Activated CD4-positive, alpha-beta T cell treated with anti-CD3 and anti-CD28 coated beads for 36 hours (primary cell): Measurements from ENCODE around the gene MSANTD2. TPM values are rescaled to one million over a fixed set of nuclear protein-coding genes. Genes with fewer than 3 reads are reported as not detected.

Experiments
- ATAC-seq: fragments of 200-7000 bp; cut with Tn5 transposase; one replicate; pipeline ENCODE4 v1.10.0; 2021; ENCODE audit warnings: mild to moderate bottlenecking, moderate library complexity
- CTCF ChIA-PET: fragments of 350-600 bp; sonication (Branson Sonifier 250); formaldehyde crosslinking; loops from one replicate; lab custom pipeline; 2021; ENCODE audit warnings: antibody characterized with exemption; lab: Charles Lee
- POLR2A ChIA-PET: fragments of 350-600 bp; sonication (Branson Sonifier 250); formaldehyde crosslinking; loops from one replicate; lab custom pipeline; 2021; ENCODE audit warnings: antibody characterized with exemption, inconsistent platforms; lab: Charles Lee
- DNase-seq: peaks from one replicate; pipeline ENCODE4 v3.0.0-alpha.2; 2020
- H3K27ac Mint-ChIP-seq: one replicate; pipeline ENCODE4 v1.8.0; 2021; ENCODE audit warnings: mixed read lengths
- H3K27me3 Mint-ChIP-seq: one replicate; pipeline ENCODE4 v1.8.0; 2021; ENCODE audit warnings: mixed read lengths
- H3K36me3 Mint-ChIP-seq: one replicate; pipeline ENCODE4 v1.8.0; 2021; ENCODE audit warnings: low read depth, mixed read lengths
- H3K4me1 Mint-ChIP-seq: one replicate; pipeline ENCODE4 v1.8.0; 2021; ENCODE audit warnings: mixed read lengths
- H3K4me3 Mint-ChIP-seq: one replicate; pipeline ENCODE4 v1.8.0; 2021; ENCODE audit warnings: mild to moderate bottlenecking, moderate library complexity, mixed read lengths
- H3K9me3 Mint-ChIP-seq: one replicate; pipeline ENCODE4 v1.8.0; 2021; ENCODE audit warnings: low read depth, mixed read lengths
- intact Hi-C, 2 experiments: fragments of 100-400 bp; cut with DNase I in 1 of 2; cut with micrococcal nuclease in 1 of 2; formaldehyde crosslinking; loops; one replicate each; pipeline versions ENCODE4 v1.14.2 to v1.15.1; 2022 to 2024; cut with DNase I, micrococcal nuclease
- total RNA-seq, 2 experiments: library from RNA; stranded (reverse); gene quantifications; one replicate each; pipeline ENCODE4 v1.2.3, GENCODE V29; 2021

The MSANTD2 gene
- 1 to 10 TPM; 6.9 to 8.6 TPM for total RNA-seq

GRCh38 chr11:124800226-124800929 is at the start of gene MSANTD2:
TSS of gene MSANTD2 (minus strand) at chr11:124800406. CDS start at chr11:124800380, 26 bp downstream.
- H3K4me1 Mint-ChIP-seq = peaks cover 36% of the 10 kb centered on the region
- DNase-seq (peak; percentile 88), ATAC-seq (peak; percentile 89)
- no peaks in the 10 kb centered on the region for H3K27me3 Mint-ChIP-seq
- POLR2A ChIA-PET = interaction anchor here (0.6 to 1.6 kb wide), 5 partner anchors 18 to 1496 kb away, joined by 3 to 7 read pairs (median 4); partner anchors contain the start of genes SIAE and SPA17
- H3K36me3 Mint-ChIP-seq = no peaks in the 10 kb centered on the region
- CTCF ChIA-PET = interaction anchor here (0.6 to 6.5 kb wide), 14 partner anchors 13 to 314 kb away, joined by 3 to 56 read pairs (median 6); partner anchors contain the start of gene ESAM
- peak within 1 kb of the TSS; percentile 83 for H3K4me3 Mint-ChIP-seq
- peak within 1 kb of the TSS; percentile 95 for H3K27ac Mint-ChIP-seq
- no peaks in the 10 kb centered on the region for H3K9me3 Mint-ChIP-seq
- intact Hi-C loops = loop anchor here (1.0 to 2.0 kb wide), 9 partner anchors 37 to 686 kb away; partner anchors contain the start of genes SIAE (in 2 of the 2), SPA17 (in 2 of the 2), NRGN (in 1 of the 2) and TBRG1 (in 1 of the 2)

GRCh38 chr11:124846070-124846673 is 46.0 kb upstream of the MSANTD2 start:
- H3K4me3 Mint-ChIP-seq = no peak overlapping the region
- H3K27ac Mint-ChIP-seq = no peak overlapping the region
- intact Hi-C loops = no loop called here
- ATAC-seq (no peak), DNase-seq (no peak)
- H3K4me1 Mint-ChIP-seq = peaks cover 9% of the 10 kb centered on the region
- H3K36me3 Mint-ChIP-seq = no peaks in the 10 kb centered on the region
- POLR2A ChIA-PET = no interaction called here
- H3K27me3 Mint-ChIP-seq = peaks cover 79% of the 10 kb centered on the region
- CTCF ChIA-PET = interaction anchor here (0.6 to 1.6 kb wide), 4 partner anchors 9 to 129 kb away, joined by 3 to 7 read pairs (median 3); partner anchors contain the start of gene ROBO3
- H3K9me3 Mint-ChIP-seq = no peaks in the 10 kb centered on the region

GRCh38 chr11:124844664-124845079 is 44.5 kb upstream of the MSANTD2 start:
- Mint-ChIP-seq H3K27me3 (peaks cover 80% of the 10 kb centered on the region), H3K4me1 (peaks cover 13% of the 10 kb centered on the region), H3K4me3 (no peak overlapping the region), H3K36me3 (no peaks in the 10 kb centered on the region), H3K27ac (no peak overlapping the region), H3K9me3 (no peaks in the 10 kb centered on the region)
- intact Hi-C loops = loop anchor here in 1 of 2 experiments (1.0 kb wide), 1 partner anchor 22 kb away; no protein-coding TSS in a partner anchor
- DNase-seq (no peak), ATAC-seq (no peak)
- ChIA-PET POLR2A (no interaction called here), CTCF (interaction anchor here (0.7 to 3.3 kb wide), 4 partner anchors 22 to 176 kb away, joined by 4 to 13 read pairs (median 4); no protein-coding TSS in a partner anchor)

GRCh38 chr11:124843616-124843910 is 43.4 kb upstream of the MSANTD2 start:
- no peak for ATAC-seq
- H3K36me3 Mint-ChIP-seq = no peaks in the 10 kb centered on the region
- ChIA-PET POLR2A (no interaction called here), CTCF (interaction anchor here (0.8 to 3.3 kb wide), 3 partner anchors 23 to 42 kb away, joined by 3 to 13 read pairs (median 4); no protein-coding TSS in a partner anchor)
- H3K4me1 Mint-ChIP-seq = peaks cover 13% of the 10 kb centered on the region
- H3K9me3 Mint-ChIP-seq = no peaks in the 10 kb centered on the region
- H3K4me3 Mint-ChIP-seq = no peak overlapping the region
- intact Hi-C loops = no loop called here
- H3K27ac Mint-ChIP-seq = no peak overlapping the region
- peaks cover 79% of the 10 kb centered on the region for H3K27me3 Mint-ChIP-seq
- DNase-seq = no peak

- ChIA-PET CTCF (interaction anchor here (3.3 kb wide), 1 partner anchor 24 kb away, joined by 13 read pairs; no protein-coding TSS in a partner anchor), POLR2A (no interaction called here)
- peaks cover 79% of the 10 kb centered on the region for H3K27me3 Mint-ChIP-seq
Measured at GRCh38 chr11:124842305-124842704, 42.1 kb upstream of the MSANTD2 start.

GRCh38 chr11:124841840-124842239 is 41.6 kb upstream of the MSANTD2 start:
- Mint-ChIP-seq H3K27me3 (peaks cover 75% of the 10 kb centered on the region), H3K4me3 (no peak overlapping the region), H3K36me3 (no peaks in the 10 kb centered on the region), H3K9me3 (no peaks in the 10 kb centered on the region), H3K27ac (no peak overlapping the region), H3K4me1 (peaks cover 18% of the 10 kb centered on the region)
- CTCF ChIA-PET = interaction anchor here (0.5 to 0.7 kb wide), 2 partner anchors 13 to 512 kb away, joined by 3 read pairs; no protein-coding TSS in a partner anchor
- ATAC-seq (no peak), DNase-seq (no peak)
- POLR2A ChIA-PET = no interaction called here
- intact Hi-C loops = no loop called here

More at GRCh38 chr11:124842305-124842704, 42.1 kb upstream of the MSANTD2 start:
- DNase-seq (no peak), ATAC-seq (no peak)
- H3K9me3 Mint-ChIP-seq = no peaks in the 10 kb centered on the region
- H3K4me3 Mint-ChIP-seq = no peak overlapping the region
- intact Hi-C loops = no loop called here
- no peaks in the 10 kb centered on the region for H3K36me3 Mint-ChIP-seq
- H3K4me1 Mint-ChIP-seq = peaks cover 15% of the 10 kb centered on the region
- H3K27ac Mint-ChIP-seq = no peak overlapping the region

- Mint-ChIP-seq H3K27ac (no peak overlapping the region), H3K4me1 (peaks cover 21% of the 10 kb centered on the region), H3K9me3 (no peaks in the 10 kb centered on the region), H3K36me3 (no peaks in the 10 kb centered on the region), H3K4me3 (no peak overlapping the region), H3K27me3 (peaks cover 74% of the 10 kb centered on the region)
- ATAC-seq (no peak), DNase-seq (no peak)
- ChIA-PET POLR2A (no interaction called here), CTCF (interaction anchor here (0.5 to 0.7 kb wide), 2 partner anchors 14 to 513 kb away, joined by 3 read pairs; no protein-coding TSS in a partner anchor)
- intact Hi-C loops = no loop called here
Measured at GRCh38 chr11:124841201-124841600, 41.0 kb upstream of the MSANTD2 start.

GRCh38 chr11:124840666-124841065 is 40.5 kb upstream of the MSANTD2 start:
- CTCF ChIA-PET = interaction anchor here (1.4 kb wide), 1 partner anchor 171 kb away, joined by 4 read pairs; no protein-coding TSS in a partner anchor
- H3K4me3 Mint-ChIP-seq = no peak overlapping the region
- DNase-seq = no peak

GRCh38 chr11:124839972-124840621 is 39.9 kb upstream of the MSANTD2 start:
- DNase-seq (no peak), ATAC-seq (no peak)
- CTCF ChIA-PET = interaction anchor here (0.7 to 2.6 kb wide), 5 partner anchors 36 to 171 kb away, joined by 3 to 12 read pairs (median 3); partner anchors contain the start of gene HEPN1
- Mint-ChIP-seq H3K36me3 (no peaks in the 10 kb centered on the region), H3K9me3 (no peaks in the 10 kb centered on the region), H3K4me3 (peak overlapping the region; percentile 24), H3K4me1 (peaks cover 24% of the 10 kb centered on the region), H3K27ac (no peak overlapping the region), H3K27me3 (peaks cover 69% of the 10 kb centered on the region)
- POLR2A ChIA-PET = no interaction called here
- intact Hi-C loops = loop anchor here (5.0 to 10.0 kb wide), 2 partner anchors 302 to 305 kb away; no protein-coding TSS in a partner anchor

More at GRCh38 chr11:124840666-124841065, 40.5 kb upstream of the MSANTD2 start:
- intact Hi-C loops = no loop called here
- H3K4me1 Mint-ChIP-seq = peaks cover 24% of the 10 kb centered on the region
- H3K27me3 Mint-ChIP-seq = peaks cover 71% of the 10 kb centered on the region
- ATAC-seq = no peak
- H3K36me3 Mint-ChIP-seq = no peaks in the 10 kb centered on the region
- no peak overlapping the region for H3K27ac Mint-ChIP-seq
- no peaks in the 10 kb centered on the region for H3K9me3 Mint-ChIP-seq
- POLR2A ChIA-PET = no interaction called here

GRCh38 chr11:124839128-124839971 is 39.1 kb upstream of the MSANTD2 start:
- ATAC-seq = no peak
- H3K4me1 Mint-ChIP-seq = peaks cover 21% of the 10 kb centered on the region
- intact Hi-C loops = loop anchor here (5.0 to 10.0 kb wide), 2 partner anchors 303 to 305 kb away; no protein-coding TSS in a partner anchor
- H3K9me3 Mint-ChIP-seq = no peaks in the 10 kb centered on the region
- DNase-seq = peak; percentile 35
- peaks cover 62% of the 10 kb centered on the region for H3K27me3 Mint-ChIP-seq
- CTCF ChIA-PET = interaction anchor here (0.6 to 3.6 kb wide), 11 partner anchors 9 to 303 kb away, joined by 3 to 56 read pairs (median 4); partner anchors contain the start of genes HEPN1, MSANTD2 and ROBO3
- no peak overlapping the region for H3K27ac Mint-ChIP-seq
- no peaks in the 10 kb centered on the region for H3K36me3 Mint-ChIP-seq
- no peak overlapping the region for H3K4me3 Mint-ChIP-seq
- POLR2A ChIA-PET = no interaction called here
